ENCODE results near the gene TBXAS1.

The TBXAS1 gene

GRCh38 chr7:140050100-140050499, 221.0 kb downstream of the TBXAS1 start:
- DNase-seq (ENCODE audit: low spot score): no peak

DNA sequence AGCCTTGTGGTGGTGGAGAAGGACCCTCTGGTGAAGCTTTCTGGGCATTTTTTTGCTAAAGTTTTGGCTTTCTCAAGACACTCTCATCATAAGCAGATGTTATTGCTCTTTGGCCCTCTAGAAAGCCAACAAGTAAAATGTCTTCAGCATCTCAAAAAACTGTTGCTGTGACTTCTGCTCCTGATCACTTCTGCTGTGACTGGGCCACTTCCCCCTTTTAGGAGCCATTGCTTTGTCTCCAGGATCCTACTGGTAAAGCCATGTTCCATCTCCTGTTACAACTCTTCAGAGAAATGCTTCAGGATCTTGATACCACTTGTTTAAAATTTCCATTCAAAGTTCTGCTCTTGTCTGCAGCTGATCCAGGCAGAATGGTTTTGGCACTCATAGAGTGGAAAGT, 222.8 kb downstream of the TBXAS1 start:
- DNase-seq (ENCODE audit: low spot score): no peak

- DNase-seq (ENCODE audit: low spot score): peak; percentile 29
Measured at GRCh38 chr7:140053812-140054539, 224.9 kb downstream of the TBXAS1 start.

GRCh38 chr7:140054751-140055150, 225.7 kb downstream of the TBXAS1 start:
- no peak for DNase-seq (ENCODE audit: low spot score)

- DNase-seq (ENCODE audit: low spot score): no peak
Measured at GRCh38 chr7:140055833-140056232, 226.8 kb downstream of the TBXAS1 start.

- no peak for DNase-seq (ENCODE audit: low spot score)
Measured at GRCh38 chr7:140056431-140057142, 227.5 kb downstream of the TBXAS1 start.

GRCh38 chr7:140057143-140057535, 228.1 kb downstream of the TBXAS1 start:
- DNase-seq (ENCODE audit: low spot score): no peak

- no peak for DNase-seq (ENCODE audit: low spot score)
Measured at GRCh38 chr7:140058517-140058916, 229.5 kb downstream of the TBXAS1 start.

DNA sequence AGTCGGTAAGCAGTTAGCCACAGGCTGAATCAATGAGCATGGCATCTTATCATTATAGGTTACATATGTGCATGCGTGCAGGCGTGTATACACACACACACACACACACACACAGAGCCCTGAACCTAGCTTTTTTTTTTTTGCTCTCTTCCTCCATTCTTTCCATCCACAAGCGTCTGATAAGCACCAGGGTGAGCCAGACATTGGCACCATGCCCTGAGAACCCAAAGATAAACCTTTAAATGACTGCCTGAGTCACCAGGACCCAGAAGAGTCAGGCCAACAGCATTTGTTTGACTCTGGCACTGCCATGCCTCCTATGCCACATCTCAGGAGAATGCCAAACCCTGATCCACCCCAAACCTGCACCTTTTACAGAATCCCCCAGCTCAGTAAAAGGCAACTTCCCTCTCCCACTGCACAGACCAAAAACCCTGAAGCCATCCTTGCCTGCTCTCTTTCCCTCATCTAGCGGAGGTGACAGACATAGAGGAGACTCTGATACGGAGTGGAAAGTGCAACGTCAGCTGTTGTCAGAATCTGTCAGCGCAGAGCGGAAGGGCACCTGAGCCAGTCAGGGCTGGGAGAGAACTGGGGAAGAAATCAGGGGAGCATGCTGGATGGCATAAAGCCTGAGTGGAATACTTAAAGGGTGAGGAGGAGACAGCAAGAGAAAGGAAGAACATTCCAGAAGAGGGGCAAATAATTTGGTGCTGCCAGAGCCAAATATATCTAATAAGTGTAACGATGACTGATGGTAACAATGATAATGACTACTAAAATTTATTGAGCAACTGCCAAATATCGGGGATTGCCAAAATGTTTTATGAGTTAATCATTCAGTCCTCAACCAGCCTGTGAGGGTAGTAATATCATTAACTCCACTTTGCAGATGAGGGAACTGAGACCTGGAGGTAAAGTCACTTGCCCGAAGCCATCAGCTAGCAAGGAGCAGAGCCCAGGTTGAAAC, 230.5 kb downstream of the TBXAS1 start:
- no peak for DNase-seq (ENCODE audit: low spot score)

GRCh38 chr7:140060243-140060630, 231.2 kb downstream of the TBXAS1 start:
- no peak for DNase-seq (ENCODE audit: low spot score)

GRCh38 chr7:140060788-140061606, 231.9 kb downstream of the TBXAS1 start:
- DNase-seq (ENCODE audit: low spot score): no peak

DNA sequence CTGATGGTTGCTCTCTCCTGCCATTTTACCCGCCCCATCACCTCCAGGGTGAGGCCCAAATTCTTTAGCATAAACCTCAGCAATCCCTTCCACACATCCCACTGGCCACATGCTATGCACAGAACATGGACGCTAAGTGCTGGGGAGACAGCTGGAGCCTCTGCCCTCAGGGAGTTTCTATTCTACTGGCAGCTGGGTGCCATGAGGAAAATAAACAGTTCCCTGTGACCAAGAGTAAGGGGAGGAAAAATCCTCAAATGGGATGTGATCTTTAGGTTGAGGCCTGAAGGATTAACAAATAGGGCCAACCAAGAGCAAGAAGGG, 232.5 kb downstream of the TBXAS1 start:
- no peak for DNase-seq (ENCODE audit: low spot score)

DNA sequence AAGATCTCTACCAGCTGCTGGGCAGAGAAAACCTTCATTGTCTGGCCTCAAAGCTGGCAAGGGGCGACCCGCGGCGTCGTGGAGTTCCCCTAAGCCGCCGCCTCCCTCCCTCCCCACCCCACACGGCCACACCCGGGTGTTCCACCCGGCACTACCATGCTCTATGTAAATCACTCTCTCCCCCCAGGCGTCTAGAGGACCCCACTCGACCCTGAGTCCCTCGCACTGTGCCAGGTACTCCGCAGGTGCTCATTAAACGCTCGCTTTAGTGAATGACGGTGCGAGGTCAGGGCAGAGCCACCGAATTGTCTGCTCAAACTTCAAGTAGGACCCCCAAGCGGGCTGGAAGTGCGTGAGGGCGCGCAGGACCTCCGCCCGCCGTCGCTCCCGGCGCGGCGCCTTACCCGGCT, 233.1 kb downstream of the TBXAS1 start:
- peak; percentile 65 for DNase-seq (ENCODE audit: low spot score)

DNA sequence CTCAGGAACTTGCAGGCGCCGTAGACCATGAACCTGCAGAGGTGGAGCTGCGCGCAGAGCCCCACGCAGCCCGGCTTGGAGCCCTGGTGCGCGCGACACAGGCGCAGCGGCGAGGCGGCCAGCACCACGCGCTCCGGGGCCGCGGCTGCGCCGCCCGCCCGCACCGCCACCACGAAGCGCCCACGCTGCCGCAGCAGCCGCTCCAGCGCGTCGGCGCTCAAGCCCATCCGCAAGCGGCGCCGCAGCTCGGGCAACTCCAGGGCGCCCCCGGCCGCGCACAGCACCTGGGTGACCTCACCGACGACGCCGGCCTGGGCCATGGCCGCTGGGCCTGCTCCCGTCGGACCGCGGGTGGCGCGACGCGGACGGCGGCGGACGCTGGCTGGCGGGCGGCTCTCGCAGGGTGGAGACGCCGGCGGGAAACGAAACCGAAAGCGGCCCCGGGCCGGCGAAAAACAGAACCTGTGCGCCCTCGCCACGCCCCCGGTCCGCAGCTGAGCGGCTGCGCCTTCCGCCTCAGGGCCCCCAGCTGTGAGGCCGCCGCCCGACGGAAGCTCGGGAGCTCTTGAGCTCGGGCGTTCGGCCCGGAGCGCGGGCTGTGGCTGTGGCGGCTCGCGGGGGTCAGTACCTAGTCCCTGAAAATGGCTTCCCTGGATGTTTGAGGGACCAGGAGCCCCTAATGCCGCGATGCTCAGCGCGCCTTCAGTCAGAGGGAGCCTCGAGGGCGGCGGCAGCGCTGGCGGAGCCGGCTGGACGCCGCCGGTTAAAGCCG, 233.7 kb downstream of the TBXAS1 start, which contains the start of gene PARP12:
Gene PARP12, minus strand, starts transcription at position 424 of the 772 bp plus-strand sequence. Its CDS starts 104 bp downstream, at position 320.
- DNase-seq (ENCODE audit: low spot score): peak; percentile 96

GRCh38 chr7:140067052-140067451, 238.0 kb downstream of the TBXAS1 start:
- DNase-seq (ENCODE audit: low spot score): no peak

GRCh38 chr7:140068033-140068432, 239.0 kb downstream of the TBXAS1 start:
- DNase-seq (ENCODE audit: low spot score): no peak

- DNase-seq (ENCODE audit: low spot score): no peak
Measured at GRCh38 chr7:140069298-140069949, 240.4 kb downstream of the TBXAS1 start.

All from NAMALWA (cell line).